B cell (primary cell): ENCODE results near the gene ELK3. TPM values are rescaled to one million over a fixed set of nuclear protein-coding genes. Genes with fewer than 3 reads are reported as not detected.
A peak's percentile ranks its signal among the peaks of the same experiment; 100 is the strongest.

Source experiments
- ATAC-seq: fragments of 200-7000 bp; cut with Tn5 transposase; one replicate; pipeline ENCODE4 v1.10.0; 2021; ENCODE audit warnings: low read depth, mild to moderate bottlenecking, moderate number of reproducible peaks, moderate library complexity
- CTCF ChIA-PET: fragments of 350-600 bp; sonication (Branson Sonifier 250); formaldehyde crosslinking; loops from one replicate; lab custom pipeline; 2021; ENCODE audit warnings: antibody characterized with exemption, inconsistent platforms; lab: Charles Lee
- POLR2A ChIA-PET: fragments of 350-600 bp; sonication (Branson Sonifier 250); formaldehyde crosslinking; loops from one replicate; lab custom pipeline; 2021; ENCODE audit warnings: antibody characterized with exemption; lab: Charles Lee
- DNase-seq: peaks from one replicate; pipeline ENCODE4 v3.0.0; 2013
- H2AFZ ChIP-seq: 2 replicates; pipeline ENCODE4 v1.6.1; 2012; ENCODE audit warnings: mild to moderate bottlenecking, low read depth, low read length; ENCODE audit not compliant: insufficient read depth, poor library complexity, severe bottlenecking
- H3K27ac ChIP-seq, 2 donors: 1 replicate in 1 of 2; 2 replicates in 1 of 2; pipeline ENCODE4 v1.5.1; 2012 to 2013; ENCODE audit warnings: low read length in 2 of 2, mild to moderate bottlenecking in 2 of 2, moderate library complexity in 1 of 2
- H3K27me3 ChIP-seq, 4 experiments: fragments of 200-600 bp in 1 of 4; sonication (generic) in 1 of 4; replicated peaks in 1 of 4; 1 replicate in 2 of 4; 2 replicates in 2 of 4; pipeline versions ENCODE4 v1.6.1 to v1.7.0; 2013 to 2016; ENCODE audit warnings: low read length in 3 of 4, mild to moderate bottlenecking in 2 of 4, mixed read lengths in 1 of 4, moderate library complexity in 1 of 4; ENCODE audit not compliant: insufficient read depth in 4 of 4, control insufficient read depth in 3 of 4; ENCODE audit errors: control extremely low read depth in 1 of 4
- H3K36me3 ChIP-seq, 2 experiments: replicated peaks in 1 of 2; 1 replicate in 1 of 2; 2 replicates in 1 of 2; pipeline versions ENCODE4 v1.6.1 to v1.7.1; 2013; ENCODE audit warnings: low read length in 1 of 2; ENCODE audit not compliant: insufficient read depth in 2 of 2, control insufficient read depth in 1 of 2; ENCODE audit errors: control extremely low read depth in 1 of 2, extremely low read depth in 1 of 2
- H3K4me1 ChIP-seq, 2 donors: fragments of 200-600 bp in 1 of 2; sonication (generic) in 1 of 2; 1 replicate in 1 of 2; 2 replicates in 1 of 2; pipeline versions ENCODE4 v1.5.1 to v1.6.1; 2013 to 2017; ENCODE audit warnings: low read length in 2 of 2; ENCODE audit not compliant: control insufficient read depth in 2 of 2, insufficient read depth in 2 of 2
- H3K4me2 ChIP-seq: replicated peaks from 2 replicates; pipeline ENCODE3; 2012; ENCODE audit warnings: mild to moderate bottlenecking, low read depth, low read length; ENCODE audit not compliant: poor library complexity, severe bottlenecking
- H3K4me3 ChIP-seq, 5 experiments: fragments of 200-600 bp in 1 of 5; sonication (generic) in 1 of 5; 1 replicate in 3 of 5; 2 replicates in 2 of 5; pipeline versions ENCODE4 v1.5.1 to v1.7.0; 2011 to 2016; ENCODE audit warnings: low read length in 4 of 5, mild to moderate bottlenecking in 4 of 5, low read depth in 2 of 5, control low read depth in 1 of 5, moderate library complexity in 1 of 5; ENCODE audit not compliant: insufficient read depth in 1 of 5; ENCODE audit errors: control extremely low read depth in 1 of 5, extremely low read depth in 1 of 5
- H3K79me2 ChIP-seq: fragments of 200-600 bp; sonication (generic); one replicate; pipeline ENCODE4 v1.6.0; 2016; ENCODE audit warnings: low read length; ENCODE audit not compliant: control insufficient read depth, insufficient read depth
- H3K9ac ChIP-seq: fragments of 200-600 bp; sonication (generic); 2 replicates; pipeline ENCODE4 v1.6.1; 2017; ENCODE audit warnings: mild to moderate bottlenecking, low read length, moderate library complexity
- H3K9me3 ChIP-seq, 3 donors: one replicate each; pipeline versions ENCODE4 v1.6.1 to v1.7.1; 2013; ENCODE audit warnings: low read length in 2 of 3; ENCODE audit not compliant: control insufficient read depth in 2 of 3, insufficient read depth in 1 of 3; ENCODE audit errors: control extremely low read depth in 1 of 3
- H4K20me1 ChIP-seq: 2 replicates; pipeline ENCODE4 v1.6.0; 2012; ENCODE audit warnings: mild to moderate bottlenecking, low read length; ENCODE audit not compliant: insufficient read depth, control insufficient read depth, poor library complexity, severe bottlenecking
- H3K27ac Mint-ChIP-seq: one replicate; pipeline ENCODE4 v1.8.0; 2021; ENCODE audit warnings: mixed read lengths
- H3K27me3 Mint-ChIP-seq: one replicate; pipeline ENCODE4 v1.8.0; 2021; ENCODE audit warnings: mixed read lengths
- H3K4me1 Mint-ChIP-seq: one replicate; pipeline ENCODE4 v1.8.0; 2021; ENCODE audit warnings: mixed read lengths
- H3K4me3 Mint-ChIP-seq: one replicate; pipeline ENCODE4 v1.8.0; 2021; ENCODE audit warnings: mixed read lengths
- H3K9me3 Mint-ChIP-seq: one replicate; pipeline ENCODE4 v1.8.0; 2022; ENCODE audit warnings: mixed read lengths; ENCODE audit not compliant: insufficient read depth
- EZH2 ChIP-seq: IDR thresholded peaks from 2 replicates; pipeline ENCODE4 v1.6.1; 2012; ENCODE audit warnings: borderline replicate concordance, low read depth, mild to moderate bottlenecking, moderate library complexity, low read length; ENCODE audit not compliant: insufficient read depth, poor library complexity, severe bottlenecking
- WGBS: methylation state at CpG from one replicate; pipeline ENCODE4 v1.1.5; 2013; ENCODE audit warnings: missing lambda C conversion rate; ENCODE audit not compliant: insufficient coverage; 5-methylcytosine and 5-hydroxymethylcytosine counted together
- intact Hi-C: fragments of 100-400 bp; cut with micrococcal nuclease; formaldehyde crosslinking; loops from one replicate; pipeline ENCODE4 v1.10.0; 2022
- polyA plus RNA-seq: library from polyadenylated mRNA; depleted of rRNA; stranded (reverse); fragments of >200 nt; gene quantifications from 2 replicates; pipeline ENCODE4 v1.2.3, GENCODE V29; 2012
- total RNA-seq, 2 donors: library from RNA; stranded (reverse); fragments of 120-200 nt in 1 of 2; gene quantifications; 1 replicate in 1 of 2; 2 replicates in 1 of 2; pipeline versions ENCODE4 v1.2.3 to v1.2.4, GENCODE V29; 2013 to 2022
- TF ChIP-seq, protein P1 (sequence below): fragments of 200-600 bp; IDR thresholded peaks from one replicate; pipeline ENCODE4 v1.8.0; 2022; ENCODE audit warnings: antibody characterized with exemption, mild to moderate bottlenecking

ELK3 gene
- total and polyA plus RNA-seq, 2 donors (not counting 1 experiment from before 2014, with no cell fraction given) = 10.5 to 87.1 TPM

GRCh38 chr12:96208801-96209549 lies 14.8 kb downstream of the ELK3 start:
- no peak for TF ChIP-seq EZH2
- TF ChIP-seq, protein P1, sequence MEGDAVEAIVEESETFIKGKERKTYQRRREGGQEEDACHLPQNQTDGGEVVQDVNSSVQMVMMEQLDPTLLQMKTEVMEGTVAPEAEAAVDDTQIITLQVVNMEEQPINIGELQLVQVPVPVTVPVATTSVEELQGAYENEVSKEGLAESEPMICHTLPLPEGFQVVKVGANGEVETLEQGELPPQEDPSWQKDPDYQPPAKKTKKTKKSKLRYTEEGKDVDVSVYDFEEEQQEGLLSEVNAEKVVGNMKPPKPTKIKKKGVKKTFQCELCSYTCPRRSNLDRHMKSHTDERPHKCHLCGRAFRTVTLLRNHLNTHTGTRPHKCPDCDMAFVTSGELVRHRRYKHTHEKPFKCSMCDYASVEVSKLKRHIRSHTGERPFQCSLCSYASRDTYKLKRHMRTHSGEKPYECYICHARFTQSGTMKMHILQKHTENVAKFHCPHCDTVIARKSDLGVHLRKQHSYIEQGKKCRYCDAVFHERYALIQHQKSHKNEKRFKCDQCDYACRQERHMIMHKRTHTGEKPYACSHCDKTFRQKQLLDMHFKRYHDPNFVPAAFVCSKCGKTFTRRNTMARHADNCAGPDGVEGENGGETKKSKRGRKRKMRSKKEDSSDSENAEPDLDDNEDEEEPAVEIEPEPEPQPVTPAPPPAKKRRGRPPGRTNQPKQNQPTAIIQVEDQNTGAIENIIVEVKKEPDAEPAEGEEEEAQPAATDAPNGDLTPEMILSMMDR = no peak
- ATAC-seq = peak; percentile 87
- H2AFZ ChIP-seq = no peak overlapping the region
- CTCF ChIA-PET = interaction anchor here (0.7 to 9.9 kb wide), 11 partner anchors 9 to 308 kb away, joined by 3 to 200 read pairs (median 3); partner anchors contain the start of gene CDK17
- H3K4me1 ChIP-seq = peaks cover 95 to 98% of the 10 kb centered on the region in 2 donors
- intact Hi-C loops = loop anchor here (1.0 to 10.0 kb wide), 2 partner anchors 14 to 696 kb away; partner anchors contain the start of gene NEDD1
- H3K27ac Mint-ChIP-seq = peak overlapping the region; percentile 90
- H3K27me3 ChIP-seq = no peaks in the 10 kb centered on the region
- no peaks in the 10 kb centered on the region for H3K9me3 ChIP-seq
- no peak overlapping the region for H3K9ac ChIP-seq
- no peaks in the 10 kb centered on the region for H3K9me3 Mint-ChIP-seq
- 0% methylated on average over 2 of the region's 10 CpGs for WGBS
- peaks cover 73% of the 10 kb centered on the region for H3K79me2 ChIP-seq
- H3K4me2 ChIP-seq = peak overlapping the region; percentile 74
- POLR2A ChIA-PET = interaction anchor here (0.6 to 7.2 kb wide), 3 partner anchors 14 to 190 kb away, joined by 3 to 44 read pairs (median 5); partner anchors contain the start of gene LTA4H
- peak overlapping the region; percentile 81 for H3K4me3 Mint-ChIP-seq
- peak overlapping the region in 1 of 5 experiments; percentile 34 for H3K4me3 ChIP-seq
- peaks cover 91% of the 10 kb centered on the region for H3K4me1 Mint-ChIP-seq
- peak; percentile 81 for DNase-seq
- peak overlapping the region; percentile 46 to 68 for H3K27ac ChIP-seq
- peaks cover 14% of the 10 kb centered on the region for H4K20me1 ChIP-seq
- H3K36me3 ChIP-seq = peaks cover 0 to 3% of the 10 kb centered on the region in 2 experiments
- no peaks in the 10 kb centered on the region for H3K27me3 Mint-ChIP-seq
